Measurements from ENCODE around the gene P2RX7.

- no peak for TF ChIP-seq POLR2A (IDR thresholded peaks at IDR 0.05)
- no peak for TF ChIP-seq CTCF (IDR thresholded peaks at IDR 0.05)
Observed at GRCh38 chr12:121129811-121130147, 2.9 kb upstream of the P2RX7 start.

All from ovary (tissue), 3 donors.